ENCODE results near the gene MAT2A. TPM values are rescaled to one million over a fixed set of nuclear protein-coding genes. Genes with fewer than 3 reads are reported as not detected.
A peak's percentile ranks its signal among the peaks of the same experiment; 100 is the strongest.

Gene MAT2A
- total and polyA plus RNA-seq, 2 of the 8 experiments (the other 6 are each of a cell fraction or from before 2014, with no cell fraction given): 255 to 307 TPM

DNA sequence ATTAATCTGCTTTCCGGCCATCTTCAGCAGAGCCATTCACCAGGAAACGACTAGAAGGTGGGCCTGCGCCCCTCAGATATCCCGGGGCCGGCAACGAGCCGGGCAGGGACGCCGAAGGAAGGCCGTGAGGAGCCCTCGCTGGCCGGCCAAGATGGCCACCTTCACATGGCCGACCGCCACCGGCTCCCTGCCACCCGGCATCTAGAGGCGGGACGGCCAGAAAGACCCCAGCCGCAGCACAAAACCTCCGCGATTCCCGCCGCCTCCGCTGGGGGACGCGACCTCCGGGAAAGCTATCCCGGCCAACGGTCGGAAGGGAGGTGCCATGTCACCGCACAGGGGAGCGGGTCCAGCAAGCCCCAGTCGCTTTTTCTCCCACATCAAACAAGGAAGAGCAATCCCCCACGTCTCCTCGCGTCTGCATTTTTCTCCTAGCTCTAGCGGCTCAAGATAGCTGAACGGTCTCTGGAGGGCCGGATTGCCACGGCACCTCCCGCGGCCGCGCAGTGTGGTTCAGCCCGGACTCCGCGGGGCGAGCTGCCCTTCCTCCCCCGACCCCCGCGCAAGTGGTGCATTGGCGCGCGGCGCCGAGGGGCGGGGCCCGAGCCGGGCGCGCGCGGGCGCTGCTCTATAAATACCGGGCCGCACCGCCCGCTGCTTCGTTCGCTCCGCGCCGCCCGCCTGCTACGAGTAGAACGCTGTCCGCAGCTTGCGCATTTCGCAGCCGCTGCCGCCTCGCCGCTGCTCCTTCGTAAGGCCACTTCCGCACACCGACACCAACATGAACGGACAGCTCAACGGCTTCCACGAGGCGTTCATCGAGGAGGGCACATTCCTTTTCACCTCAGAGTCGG lies at the start of gene MAT2A (continued):
- TF ChIP-seq, protein P1, sequence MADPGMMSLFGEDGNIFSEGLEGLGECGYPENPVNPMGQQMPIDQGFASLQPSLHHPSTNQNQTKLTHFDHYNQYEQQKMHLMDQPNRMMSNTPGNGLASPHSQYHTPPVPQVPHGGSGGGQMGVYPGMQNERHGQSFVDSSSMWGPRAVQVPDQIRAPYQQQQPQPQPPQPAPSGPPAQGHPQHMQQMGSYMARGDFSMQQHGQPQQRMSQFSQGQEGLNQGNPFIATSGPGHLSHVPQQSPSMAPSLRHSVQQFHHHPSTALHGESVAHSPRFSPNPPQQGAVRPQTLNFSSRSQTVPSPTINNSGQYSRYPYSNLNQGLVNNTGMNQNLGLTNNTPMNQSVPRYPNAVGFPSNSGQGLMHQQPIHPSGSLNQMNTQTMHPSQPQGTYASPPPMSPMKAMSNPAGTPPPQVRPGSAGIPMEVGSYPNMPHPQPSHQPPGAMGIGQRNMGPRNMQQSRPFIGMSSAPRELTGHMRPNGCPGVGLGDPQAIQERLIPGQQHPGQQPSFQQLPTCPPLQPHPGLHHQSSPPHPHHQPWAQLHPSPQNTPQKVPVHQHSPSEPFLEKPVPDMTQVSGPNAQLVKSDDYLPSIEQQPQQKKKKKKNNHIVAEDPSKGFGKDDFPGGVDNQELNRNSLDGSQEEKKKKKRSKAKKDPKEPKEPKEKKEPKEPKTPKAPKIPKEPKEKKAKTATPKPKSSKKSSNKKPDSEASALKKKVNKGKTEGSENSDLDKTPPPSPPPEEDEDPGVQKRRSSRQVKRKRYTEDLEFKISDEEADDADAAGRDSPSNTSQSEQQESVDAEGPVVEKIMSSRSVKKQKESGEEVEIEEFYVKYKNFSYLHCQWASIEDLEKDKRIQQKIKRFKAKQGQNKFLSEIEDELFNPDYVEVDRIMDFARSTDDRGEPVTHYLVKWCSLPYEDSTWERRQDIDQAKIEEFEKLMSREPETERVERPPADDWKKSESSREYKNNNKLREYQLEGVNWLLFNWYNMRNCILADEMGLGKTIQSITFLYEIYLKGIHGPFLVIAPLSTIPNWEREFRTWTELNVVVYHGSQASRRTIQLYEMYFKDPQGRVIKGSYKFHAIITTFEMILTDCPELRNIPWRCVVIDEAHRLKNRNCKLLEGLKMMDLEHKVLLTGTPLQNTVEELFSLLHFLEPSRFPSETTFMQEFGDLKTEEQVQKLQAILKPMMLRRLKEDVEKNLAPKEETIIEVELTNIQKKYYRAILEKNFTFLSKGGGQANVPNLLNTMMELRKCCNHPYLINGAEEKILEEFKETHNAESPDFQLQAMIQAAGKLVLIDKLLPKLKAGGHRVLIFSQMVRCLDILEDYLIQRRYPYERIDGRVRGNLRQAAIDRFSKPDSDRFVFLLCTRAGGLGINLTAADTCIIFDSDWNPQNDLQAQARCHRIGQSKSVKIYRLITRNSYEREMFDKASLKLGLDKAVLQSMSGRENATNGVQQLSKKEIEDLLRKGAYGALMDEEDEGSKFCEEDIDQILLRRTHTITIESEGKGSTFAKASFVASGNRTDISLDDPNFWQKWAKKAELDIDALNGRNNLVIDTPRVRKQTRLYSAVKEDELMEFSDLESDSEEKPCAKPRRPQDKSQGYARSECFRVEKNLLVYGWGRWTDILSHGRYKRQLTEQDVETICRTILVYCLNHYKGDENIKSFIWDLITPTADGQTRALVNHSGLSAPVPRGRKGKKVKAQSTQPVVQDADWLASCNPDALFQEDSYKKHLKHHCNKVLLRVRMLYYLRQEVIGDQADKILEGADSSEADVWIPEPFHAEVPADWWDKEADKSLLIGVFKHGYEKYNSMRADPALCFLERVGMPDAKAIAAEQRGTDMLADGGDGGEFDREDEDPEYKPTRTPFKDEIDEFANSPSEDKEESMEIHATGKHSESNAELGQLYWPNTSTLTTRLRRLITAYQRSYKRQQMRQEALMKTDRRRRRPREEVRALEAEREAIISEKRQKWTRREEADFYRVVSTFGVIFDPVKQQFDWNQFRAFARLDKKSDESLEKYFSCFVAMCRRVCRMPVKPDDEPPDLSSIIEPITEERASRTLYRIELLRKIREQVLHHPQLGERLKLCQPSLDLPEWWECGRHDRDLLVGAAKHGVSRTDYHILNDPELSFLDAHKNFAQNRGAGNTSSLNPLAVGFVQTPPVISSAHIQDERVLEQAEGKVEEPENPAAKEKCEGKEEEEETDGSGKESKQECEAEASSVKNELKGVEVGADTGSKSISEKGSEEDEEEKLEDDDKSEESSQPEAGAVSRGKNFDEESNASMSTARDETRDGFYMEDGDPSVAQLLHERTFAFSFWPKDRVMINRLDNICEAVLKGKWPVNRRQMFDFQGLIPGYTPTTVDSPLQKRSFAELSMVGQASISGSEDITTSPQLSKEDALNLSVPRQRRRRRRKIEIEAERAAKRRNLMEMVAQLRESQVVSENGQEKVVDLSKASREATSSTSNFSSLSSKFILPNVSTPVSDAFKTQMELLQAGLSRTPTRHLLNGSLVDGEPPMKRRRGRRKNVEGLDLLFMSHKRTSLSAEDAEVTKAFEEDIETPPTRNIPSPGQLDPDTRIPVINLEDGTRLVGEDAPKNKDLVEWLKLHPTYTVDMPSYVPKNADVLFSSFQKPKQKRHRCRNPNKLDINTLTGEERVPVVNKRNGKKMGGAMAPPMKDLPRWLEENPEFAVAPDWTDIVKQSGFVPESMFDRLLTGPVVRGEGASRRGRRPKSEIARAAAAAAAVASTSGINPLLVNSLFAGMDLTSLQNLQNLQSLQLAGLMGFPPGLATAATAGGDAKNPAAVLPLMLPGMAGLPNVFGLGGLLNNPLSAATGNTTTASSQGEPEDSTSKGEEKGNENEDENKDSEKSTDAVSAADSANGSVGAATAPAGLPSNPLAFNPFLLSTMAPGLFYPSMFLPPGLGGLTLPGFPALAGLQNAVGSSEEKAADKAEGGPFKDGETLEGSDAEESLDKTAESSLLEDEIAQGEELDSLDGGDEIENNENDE (IDR thresholded peaks at IDR 0.05; ENCODE audit: insufficient replicate concordance, low read length): no peak
- TF ChIP-seq RAD21 (IDR thresholded peaks at IDR 0.05 in 1 of 2, conservative IDR thresholded peaks at IDR 0.05 in 1 of 2; ENCODE audit: low read depth in 2 of 2, low read length in 2 of 2) (peak; percentile 47 to 63; a peak in 3 of 4 replicates), HDAC2 (IDR thresholded peaks at IDR 0.05; ENCODE audit: borderline replicate concordance in 1 of 2, low read depth in 2 of 2, low read length in 2 of 2) (peak in 1 of 2 experiments; percentile 18; a peak in 1 of 4 replicates), BRCA1 (IDR thresholded peaks at IDR 0.05; ENCODE audit: low read depth, low read length) (peak; percentile 39; the same call in 1 of the 2 replicates), RNF2 (IDR thresholded peaks at IDR 0.05; ENCODE audit: borderline replicate concordance, low read depth, low read length, missing control alignments, poor library complexity, severe bottlenecking) (no peak), CBX8 (IDR thresholded peaks at IDR 0.05; ENCODE audit: borderline replicate concordance, low read depth, low read length) (no peak), KDM1A (IDR thresholded peaks at IDR 0.05; ENCODE audit: borderline replicate concordance, low read length) (no peak)

Measured in H1 (cell line).